ENCODE data around the gene MPC2.

The MPC2 gene

GRCh38 chr1:167880580-167881021 lies 56.3 kb downstream of the MPC2 start:
- H3K79me1 ChIP-seq (ENCODE audit: low read length) = peaks cover 2% of the 10 kb centered on the region
- no peak overlapping the region for H3K9ac ChIP-seq (ENCODE audit: low read length)
- no peak overlapping the region for H4K8ac ChIP-seq (ENCODE audit: low read depth, low read length)
- no peak overlapping the region for H2AK5ac ChIP-seq (ENCODE audit: low read length)
- H3K4ac ChIP-seq (ENCODE audit: low read depth, low read length) = peak overlapping the region; percentile 71
- H2BK12ac ChIP-seq (ENCODE audit: low read length) = peak overlapping the region; percentile 17
- H3K27ac ChIP-seq (ENCODE audit: low read depth, low read length) = peak overlapping the region; percentile 20
- H3K4me1 ChIP-seq (ENCODE audit: control insufficient read depth in 1 of 2, insufficient read depth in 2 of 2, low read length in 2 of 2) = peaks cover 0 to 3% of the 10 kb centered on the region in 2 experiments
- H3K4me3 ChIP-seq (ENCODE audit: low read depth, low read length) = no peak overlapping the region
- H2BK5ac ChIP-seq (ENCODE audit: low read depth, low read length, poor library complexity) = no peak overlapping the region
- H2BK120ac ChIP-seq (ENCODE audit: insufficient read depth, low read length, poor library complexity) = no peak overlapping the region
- H4K12ac ChIP-seq (ENCODE audit: low read depth, low read length) = no peak overlapping the region
- no peak overlapping the region for H3K18ac ChIP-seq (ENCODE audit: low read length)
- no peak overlapping the region for H2AFZ ChIP-seq (ENCODE audit: insufficient read depth, low read length, poor library complexity)
- no peaks in the 10 kb centered on the region for H3K27me3 ChIP-seq (ENCODE audit: insufficient read depth, low read length)
- H3K14ac ChIP-seq (ENCODE audit: low read length) = no peak overlapping the region
- H3K23ac ChIP-seq (ENCODE audit: low read length) = no peak overlapping the region
- WGBS (ENCODE audit: extremely low coverage, insufficient coverage, insufficient read length) = no CpG with 5 or more reads among the region's 3 CpGs
- peak in 1 of 2 donors; percentile 36 for DNase-seq
- peaks cover 8 to 9% of the 10 kb centered on the region in 2 experiments for H3K36me3 ChIP-seq (ENCODE audit: control insufficient read depth in 1 of 2, insufficient read depth in 2 of 2, low read length in 2 of 2)
- peaks cover 10% of the 10 kb centered on the region for H3K79me2 ChIP-seq (ENCODE audit: control insufficient read depth, insufficient read depth, low read length, poor library complexity)
- H4K91ac ChIP-seq (ENCODE audit: low read depth, low read length) = no peak overlapping the region
- H3K9me3 ChIP-seq (ENCODE audit: insufficient read depth, low read depth, low read length) = no peaks in the 10 kb centered on the region
- no peak overlapping the region for H3K4me2 ChIP-seq (ENCODE audit: low read length)

- Histone ChIP-seq H4K91ac (ENCODE audit: low read depth, low read length) (no peak overlapping the region), H2BK12ac (ENCODE audit: low read length) (no peak overlapping the region), H3K27me3 (ENCODE audit: insufficient read depth, low read length) (no peaks in the 10 kb centered on the region), H2AK5ac (ENCODE audit: low read length) (no peak overlapping the region), H4K8ac (ENCODE audit: low read depth, low read length) (no peak overlapping the region), H3K27ac (ENCODE audit: low read depth, low read length) (no peak overlapping the region), H3K4ac (ENCODE audit: low read depth, low read length) (no peak overlapping the region), H3K4me2 (ENCODE audit: low read length) (no peak overlapping the region), H2AFZ (ENCODE audit: insufficient read depth, low read length, poor library complexity) (no peak overlapping the region), H3K18ac (ENCODE audit: low read length) (no peak overlapping the region), H2BK120ac (ENCODE audit: insufficient read depth, low read length, poor library complexity) (no peak overlapping the region), H3K79me2 (ENCODE audit: control insufficient read depth, insufficient read depth, low read length, poor library complexity) (peaks cover 10% of the 10 kb centered on the region), H3K4me3 (ENCODE audit: low read depth, low read length) (no peak overlapping the region), H3K4me1 (ENCODE audit: control insufficient read depth in 1 of 2, insufficient read depth in 2 of 2, low read length in 2 of 2) (peaks cover 3 to 5% of the 10 kb centered on the region in 2 experiments), H3K79me1 (ENCODE audit: low read length) (peaks cover 2% of the 10 kb centered on the region), H3K14ac (ENCODE audit: low read length) (no peak overlapping the region), H3K9ac (ENCODE audit: low read length) (no peak overlapping the region), H3K9me3 (ENCODE audit: insufficient read depth, low read depth, low read length) (no peaks in the 10 kb centered on the region), H3K23ac (ENCODE audit: low read length) (no peak overlapping the region), H2BK5ac (ENCODE audit: low read depth, low read length, poor library complexity) (no peak overlapping the region), H3K36me3 (ENCODE audit: control insufficient read depth in 1 of 2, insufficient read depth in 2 of 2, low read length in 2 of 2) (peaks cover 7 to 8% of the 10 kb centered on the region in 2 experiments), H4K12ac (ENCODE audit: low read depth, low read length) (no peak overlapping the region)
- no peak for DNase-seq
- no CpG with 5 or more reads among the region's 1 CpG for WGBS (ENCODE audit: extremely low coverage, insufficient coverage, insufficient read length)
These were observed 57.4 kb downstream of the MPC2 start for GRCh38 chr1:167879508-167879907.

- Histone ChIP-seq H4K12ac (ENCODE audit: low read depth, low read length) (no peak overlapping the region), H3K36me3 (ENCODE audit: control insufficient read depth in 1 of 2, insufficient read depth in 2 of 2, low read length in 2 of 2) (peaks cover 7 to 8% of the 10 kb centered on the region in 2 experiments), H3K23ac (ENCODE audit: low read length) (no peak overlapping the region), H3K27me3 (ENCODE audit: insufficient read depth, low read length) (no peaks in the 10 kb centered on the region), H3K4me1 (ENCODE audit: control insufficient read depth in 1 of 2, insufficient read depth in 2 of 2, low read length in 2 of 2) (peaks cover 3 to 7% of the 10 kb centered on the region in 2 experiments), H3K14ac (ENCODE audit: low read length) (no peak overlapping the region), H3K18ac (ENCODE audit: low read length) (no peak overlapping the region), H2BK120ac (ENCODE audit: insufficient read depth, low read length, poor library complexity) (no peak overlapping the region), H4K8ac (ENCODE audit: low read depth, low read length) (no peak overlapping the region), H4K91ac (ENCODE audit: low read depth, low read length) (no peak overlapping the region), H3K9me3 (ENCODE audit: insufficient read depth, low read depth, low read length) (no peaks in the 10 kb centered on the region), H3K4me3 (ENCODE audit: low read depth, low read length) (no peak overlapping the region), H3K27ac (ENCODE audit: low read depth, low read length) (no peak overlapping the region), H3K4ac (ENCODE audit: low read depth, low read length) (peak overlapping the region; percentile 9), H3K79me1 (ENCODE audit: low read length) (peaks cover 2% of the 10 kb centered on the region), H2BK5ac (ENCODE audit: low read depth, low read length, poor library complexity) (no peak overlapping the region), H3K79me2 (ENCODE audit: control insufficient read depth, insufficient read depth, low read length, poor library complexity) (peaks cover 10% of the 10 kb centered on the region), H2AFZ (ENCODE audit: insufficient read depth, low read length, poor library complexity) (no peak overlapping the region), H2AK5ac (ENCODE audit: low read length) (no peak overlapping the region), H3K4me2 (ENCODE audit: low read length) (no peak overlapping the region), H3K9ac (ENCODE audit: low read length) (no peak overlapping the region), H2BK12ac (ENCODE audit: low read length) (no peak overlapping the region)
- DNase-seq = peak; percentile 51 to 72
- WGBS (ENCODE audit: extremely low coverage, insufficient coverage, insufficient read length) = 100% methylated on average over 2 of the region's 7 CpGs
These were observed 58.3 kb downstream of the MPC2 start for GRCh38 chr1:167878372-167879160.

GRCh38 chr1:167876597-167877175 lies 60.2 kb downstream of the MPC2 start:
- Histone ChIP-seq H4K8ac (ENCODE audit: low read depth, low read length) (no peak overlapping the region), H3K27me3 (ENCODE audit: insufficient read depth, low read length) (no peaks in the 10 kb centered on the region), H2AFZ (ENCODE audit: insufficient read depth, low read length, poor library complexity) (no peak overlapping the region), H2BK5ac (ENCODE audit: low read depth, low read length, poor library complexity) (no peak overlapping the region), H3K14ac (ENCODE audit: low read length) (no peak overlapping the region), H4K91ac (ENCODE audit: low read depth, low read length) (no peak overlapping the region), H3K9ac (ENCODE audit: low read length) (no peak overlapping the region), H3K4me2 (ENCODE audit: low read length) (no peak overlapping the region), H3K4me1 (ENCODE audit: control insufficient read depth in 1 of 2, insufficient read depth in 2 of 2, low read length in 2 of 2) (peaks cover 3 to 12% of the 10 kb centered on the region in 2 experiments), H3K79me2 (ENCODE audit: control insufficient read depth, insufficient read depth, low read length, poor library complexity) (peaks cover 12% of the 10 kb centered on the region), H2AK5ac (ENCODE audit: low read length) (no peak overlapping the region), H3K9me3 (ENCODE audit: insufficient read depth, low read depth, low read length) (no peaks in the 10 kb centered on the region), H3K27ac (ENCODE audit: low read depth, low read length) (no peak overlapping the region), H4K12ac (ENCODE audit: low read depth, low read length) (no peak overlapping the region), H3K4me3 (ENCODE audit: low read depth, low read length) (no peak overlapping the region), H3K18ac (ENCODE audit: low read length) (no peak overlapping the region), H2BK120ac (ENCODE audit: insufficient read depth, low read length, poor library complexity) (no peak overlapping the region), H3K79me1 (ENCODE audit: low read length) (peaks cover 5% of the 10 kb centered on the region), H2BK12ac (ENCODE audit: low read length) (no peak overlapping the region), H3K23ac (ENCODE audit: low read length) (no peak overlapping the region), H3K36me3 (ENCODE audit: control insufficient read depth in 1 of 2, insufficient read depth in 2 of 2, low read length in 2 of 2) (peaks cover 5 to 8% of the 10 kb centered on the region in 2 experiments), H3K4ac (ENCODE audit: low read depth, low read length) (peak overlapping the region; percentile 27)
- no peak for DNase-seq
- WGBS (ENCODE audit: extremely low coverage, insufficient coverage, insufficient read length) = no CpG with 5 or more reads among the region's 3 CpGs
